Muscle layer of colon (tissue), 2 donors: ENCODE measurements around the gene ABHD16B.
A peak's percentile ranks its signal among the peaks of the same experiment; 100 is the strongest.

Experiments used
- H3K27ac ChIP-seq: one replicate; pipeline ENCODE4 v1.7.0; 2013; ENCODE audit warnings: low read depth, mild to moderate bottlenecking, low read length, moderate library complexity
- H3K27me3 ChIP-seq, 2 donors: one replicate each; pipeline ENCODE4 v1.7.0; 2013; ENCODE audit warnings: low read length in 2 of 2, mild to moderate bottlenecking in 2 of 2; ENCODE audit not compliant: insufficient read depth in 2 of 2, control insufficient read depth in 1 of 2
- H3K36me3 ChIP-seq: one replicate; pipeline ENCODE4 v1.7.0; 2013; ENCODE audit warnings: mild to moderate bottlenecking, low read length; ENCODE audit not compliant: insufficient read depth
- H3K4me1 ChIP-seq: one replicate; pipeline ENCODE4 v1.7.0; 2013; ENCODE audit warnings: mild to moderate bottlenecking, low read length; ENCODE audit not compliant: insufficient read depth
- H3K4me3 ChIP-seq, 2 donors: one replicate each; pipeline ENCODE4 v1.7.0; 2013; ENCODE audit warnings: low read length in 2 of 2, low read depth in 1 of 2, mild to moderate bottlenecking in 1 of 2, moderate library complexity in 1 of 2
- H3K9ac ChIP-seq: one replicate; pipeline ENCODE4 v1.7.0; 2013; ENCODE audit warnings: low read length
- H3K9me3 ChIP-seq: one replicate; pipeline ENCODE4 v1.7.0; 2013; ENCODE audit warnings: mild to moderate bottlenecking, low read length
- donor health status: abdominal sarcoma.
- donor health status: Adenocarcinoma of cecum.

Gene ABHD16B

GRCh38 chr20:63828545-63828944, 32.8 kb upstream of the ABHD16B start:
- Histone ChIP-seq H3K9ac (no peak overlapping the region), H3K9me3 (no peaks in the 10 kb centered on the region), H3K36me3 (no peaks in the 10 kb centered on the region), H3K4me1 (peaks cover 7% of the 10 kb centered on the region), H3K27ac (no peak overlapping the region), H3K4me3 (no peak overlapping the region), H3K27me3 (peaks cover 22 to 40% of the 10 kb centered on the region in 2 donors)

- Histone ChIP-seq H3K27me3 (peaks cover 22 to 40% of the 10 kb centered on the region in 2 donors), H3K4me3 (no peak overlapping the region), H3K27ac (no peak overlapping the region)
Observed at GRCh38 chr20:63828951-63829350, 32.3 kb upstream of the ABHD16B start.

GRCh38 chr20:63829603-63829944, 31.7 kb upstream of the ABHD16B start:
- H3K27me3 ChIP-seq, result peaks cover 22 to 40% of the 10 kb centered on the region in 2 donors
- H3K4me3 ChIP-seq, result peak overlapping the region; percentile 36 to 60

More at GRCh38 chr20:63828951-63829350, 32.3 kb upstream of the ABHD16B start:
- Histone ChIP-seq H3K9me3 (no peaks in the 10 kb centered on the region), H3K9ac (no peak overlapping the region), H3K4me1 (peaks cover 11% of the 10 kb centered on the region), H3K36me3 (no peaks in the 10 kb centered on the region)

DNA sequence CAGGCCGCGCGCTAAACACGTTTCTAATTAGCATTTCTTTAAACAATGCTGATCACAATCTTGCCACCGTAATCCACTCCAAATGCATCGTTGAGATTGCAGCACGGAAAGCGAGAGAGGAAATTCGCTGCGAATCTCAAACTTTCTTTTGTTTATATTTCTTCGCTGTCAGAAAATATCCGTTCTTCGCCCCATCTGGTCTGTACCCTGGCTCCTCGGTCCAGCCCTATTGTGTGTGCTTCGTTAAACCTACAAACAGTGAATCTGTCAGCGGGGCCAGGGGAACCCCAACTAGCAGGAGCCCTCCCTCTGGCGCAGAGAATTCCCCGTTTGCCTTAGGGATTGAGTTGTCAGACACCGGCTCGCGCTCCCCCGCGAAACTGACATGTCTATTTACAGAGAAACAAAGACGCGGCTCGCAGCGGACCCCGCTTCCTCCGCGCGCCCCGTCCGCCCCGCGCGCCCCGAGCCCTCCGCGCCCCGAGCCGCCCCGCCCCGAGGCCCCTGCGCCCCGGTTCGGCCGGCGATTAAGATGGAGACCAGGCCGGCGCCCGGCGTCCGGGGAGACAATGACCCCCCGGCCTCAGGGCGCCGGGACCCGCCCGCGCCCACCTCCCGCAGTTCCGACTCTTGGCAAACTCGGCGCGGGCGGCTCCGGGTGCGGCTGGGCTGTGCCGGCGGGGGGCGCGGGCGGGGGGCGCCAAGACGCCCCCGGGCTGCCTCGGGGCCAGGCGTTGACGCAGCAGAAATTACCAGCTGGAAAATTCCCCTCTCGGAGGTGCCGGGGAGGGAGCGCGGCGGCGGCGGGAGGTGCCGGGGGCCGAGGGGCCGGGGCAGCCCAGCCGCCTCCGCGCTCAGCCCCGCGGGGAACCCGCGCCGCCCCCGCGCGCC, 31.1 kb upstream of the ABHD16B start:
- peak overlapping the region; percentile 50 to 60 for H3K4me3 ChIP-seq
- H3K27me3 ChIP-seq, result peaks cover 22 to 40% of the 10 kb centered on the region in 2 donors
- H3K27ac ChIP-seq, result no peak overlapping the region
- peaks cover 20% of the 10 kb centered on the region for H3K4me1 ChIP-seq
- H3K9me3 ChIP-seq, result no peaks in the 10 kb centered on the region
- no peak overlapping the region for H3K9ac ChIP-seq
- H3K36me3 ChIP-seq, result no peaks in the 10 kb centered on the region

More at GRCh38 chr20:63829603-63829944, 31.7 kb upstream of the ABHD16B start:
- Histone ChIP-seq H3K27ac (no peak overlapping the region), H3K36me3 (no peaks in the 10 kb centered on the region), H3K9ac (no peak overlapping the region), H3K4me1 (peaks cover 18% of the 10 kb centered on the region), H3K9me3 (no peaks in the 10 kb centered on the region)

DNA sequence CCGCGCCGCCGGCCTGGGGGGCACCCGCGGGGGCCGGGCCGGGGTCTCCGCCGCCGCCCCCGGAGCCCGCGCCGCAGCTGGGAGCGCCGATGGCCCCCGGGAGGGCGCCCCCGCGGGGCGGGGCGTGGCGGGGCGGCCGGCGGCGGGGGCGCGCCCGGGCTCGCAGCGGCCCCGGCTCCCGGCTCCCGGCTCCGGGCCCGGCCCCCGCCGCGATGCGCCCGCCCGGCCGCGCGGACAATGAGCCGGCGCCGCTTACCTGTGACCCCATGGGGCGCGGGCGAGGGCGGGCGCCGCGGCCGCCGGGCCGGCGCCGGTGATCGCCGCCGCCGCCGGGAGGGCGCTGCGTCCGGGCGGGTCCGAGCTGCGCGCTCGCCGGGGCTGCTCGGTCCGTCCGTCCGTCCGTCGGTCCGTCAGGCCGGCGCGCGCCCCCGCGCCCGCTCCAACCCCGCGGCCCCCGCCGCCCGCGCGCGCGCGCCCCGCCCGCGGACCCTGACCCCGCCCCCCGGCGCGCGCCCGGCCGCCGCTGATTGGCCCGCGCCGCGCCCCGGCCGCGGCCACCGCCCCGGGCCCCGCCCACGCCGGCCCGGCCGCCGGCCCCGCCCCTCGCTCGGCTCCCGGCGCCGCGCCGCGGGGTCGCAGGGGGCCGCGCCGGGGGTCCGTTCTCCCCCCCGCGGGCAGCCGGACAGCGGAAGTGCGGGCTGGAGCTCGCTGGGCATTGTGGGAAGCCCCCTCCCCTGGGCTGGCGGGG, 30.3 kb upstream of the ABHD16B start, which contains the start of gene ZBTB46:
Gene ZBTB46, minus strand, starts transcription at position 424 of the 748 bp plus-strand sequence. CDS start 40,507 bp downstream, outside the sequence.
- peaks cover 22 to 40% of the 10 kb centered on the region in 2 donors for H3K27me3 ChIP-seq
- H3K9ac ChIP-seq, result no peak within 1 kb of the TSS
- H3K36me3 ChIP-seq, result no peaks in the 10 kb centered on the region
- H3K4me1 ChIP-seq, result peaks cover 20% of the 10 kb centered on the region
- no peaks in the 10 kb centered on the region for H3K9me3 ChIP-seq
- no peak within 1 kb of the TSS for H3K27ac ChIP-seq
- H3K4me3 ChIP-seq, result peak within 1 kb of the TSS; percentile 50 to 60

- H3K36me3 ChIP-seq, result no peaks in the 10 kb centered on the region
- H3K9ac ChIP-seq, result no peak overlapping the region
- peaks cover 20% of the 10 kb centered on the region for H3K4me1 ChIP-seq
- H3K27ac ChIP-seq, result no peak overlapping the region
- H3K9me3 ChIP-seq, result no peaks in the 10 kb centered on the region
- peaks cover 22 to 40% of the 10 kb centered on the region in 2 donors for H3K27me3 ChIP-seq
- peak overlapping the region in 1 of 2 donors; percentile 13 for H3K4me3 ChIP-seq
Observed at GRCh38 chr20:63831646-63831992, 29.7 kb upstream of the ABHD16B start.

- Histone ChIP-seq H3K27ac (no peak overlapping the region), H3K27me3 (peaks cover 22 to 35% of the 10 kb centered on the region in 2 donors), H3K4me1 (peaks cover 20% of the 10 kb centered on the region), H3K4me3 (peak overlapping the region in 1 of 2 donors; percentile 13), H3K36me3 (no peaks in the 10 kb centered on the region), H3K9ac (no peak overlapping the region), H3K9me3 (no peaks in the 10 kb centered on the region)
Observed at GRCh38 chr20:63831993-63832686, 29.2 kb upstream of the ABHD16B start.

GRCh38 chr20:63833776-63834490, 27.4 kb upstream of the ABHD16B start:
- Histone ChIP-seq H3K9ac (no peak overlapping the region), H3K27ac (no peak overlapping the region), H3K4me1 (peaks cover 20% of the 10 kb centered on the region)

DNA sequence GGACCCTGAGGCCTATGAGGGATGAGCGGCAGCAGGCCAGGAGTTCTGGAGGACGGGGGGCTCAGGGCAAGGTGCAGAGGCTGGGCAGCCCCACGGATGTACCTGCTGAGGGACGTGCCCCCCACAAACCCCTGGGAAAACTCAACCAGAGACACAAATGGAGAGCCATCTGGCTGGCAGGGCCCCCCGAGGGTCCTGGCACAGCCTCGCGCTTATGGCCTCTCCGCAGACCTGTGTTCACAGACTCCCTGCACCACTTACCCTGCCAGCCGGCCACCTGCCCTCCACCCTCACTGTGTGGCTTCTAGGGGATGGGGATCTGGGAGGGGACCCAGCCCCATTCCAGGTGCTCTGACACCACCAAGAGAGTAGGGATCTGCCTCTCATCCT, 26.8 kb upstream of the ABHD16B start:
- no peaks in the 10 kb centered on the region for H3K9me3 ChIP-seq
- no peak overlapping the region for H3K4me3 ChIP-seq
- peaks cover 7 to 16% of the 10 kb centered on the region in 2 donors for H3K27me3 ChIP-seq
- no peaks in the 10 kb centered on the region for H3K36me3 ChIP-seq
- H3K9ac ChIP-seq, result no peak overlapping the region
- peaks cover 17% of the 10 kb centered on the region for H3K4me1 ChIP-seq
- H3K27ac ChIP-seq, result no peak overlapping the region

More at GRCh38 chr20:63833776-63834490, 27.4 kb upstream of the ABHD16B start:
- Histone ChIP-seq H3K36me3 (no peaks in the 10 kb centered on the region), H3K4me3 (no peak overlapping the region), H3K9me3 (no peaks in the 10 kb centered on the region), H3K27me3 (peaks cover 12 to 22% of the 10 kb centered on the region in 2 donors)

DNA sequence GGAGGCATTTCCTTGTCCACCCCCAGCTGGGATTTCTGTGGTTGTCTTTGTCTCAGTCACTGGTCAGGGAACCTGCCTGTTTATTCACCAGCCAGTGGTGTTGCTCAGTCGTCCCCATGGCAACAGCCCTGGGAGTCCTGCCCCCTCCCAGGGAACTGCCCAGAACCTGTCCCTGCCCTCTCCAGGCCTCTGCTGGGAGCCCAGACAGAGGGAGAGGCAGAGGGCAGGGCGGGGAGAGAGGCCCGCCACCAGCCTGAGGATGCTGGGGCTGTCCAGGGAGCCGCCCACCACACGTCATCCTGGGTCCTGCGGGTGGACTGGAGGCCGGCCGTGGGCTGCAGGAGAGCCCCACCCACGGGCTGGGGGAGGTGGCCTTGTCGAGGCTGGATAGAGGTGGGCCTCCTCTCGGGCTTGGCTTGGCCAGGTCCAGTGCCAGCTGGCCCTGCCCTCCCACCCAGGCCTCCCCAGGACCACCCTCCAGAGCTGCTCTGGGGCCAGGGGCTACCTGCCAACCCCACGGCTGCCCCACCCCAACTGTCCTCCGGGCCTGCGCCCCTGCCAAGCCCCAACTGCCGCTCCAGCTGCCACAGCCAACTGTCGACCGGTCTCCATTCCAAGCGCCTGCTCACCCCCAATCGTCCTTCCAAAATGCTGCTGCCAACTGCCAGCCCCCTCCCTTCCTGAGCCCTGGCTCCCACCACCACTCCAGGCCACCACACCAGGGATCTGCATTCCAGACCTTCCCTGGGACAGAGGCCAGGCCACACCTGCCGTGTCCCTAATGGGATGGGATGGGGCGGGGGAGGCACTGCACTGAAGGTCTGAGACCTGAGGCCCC, 26.1 kb upstream of the ABHD16B start:
- H3K27ac ChIP-seq, result no peak overlapping the region

More for the DNA sequence above, 26.1 kb upstream of the ABHD16B start:
- peaks cover 0 to 10% of the 10 kb centered on the region in 2 donors for H3K27me3 ChIP-seq
- no peaks in the 10 kb centered on the region for H3K36me3 ChIP-seq
- no peak overlapping the region for H3K4me3 ChIP-seq
- H3K4me1 ChIP-seq, result peaks cover 13% of the 10 kb centered on the region
- H3K9ac ChIP-seq, result no peak overlapping the region
- no peaks in the 10 kb centered on the region for H3K9me3 ChIP-seq
